PC-3 (cell line): ENCODE measurements around the gene RNF121. TPM values are rescaled to one million over a fixed set of nuclear protein-coding genes. Genes with fewer than 3 reads are reported as not detected.

Source experiments
- ATAC-seq: fragments of 200-7000 bp; cut with Tn5 transposase; 2 replicates; pipeline ENCODE4 v1.9.1; 2020; ENCODE audit warnings: mild to moderate bottlenecking, moderate library complexity
- BruUV-seq: library from RNA; stranded (reverse); fragments of 400-500 nt; replicated peaks from 2 replicates; lab custom pipeline; 2021; lab: Mats Ljungman, UMichigan
- CTCF ChIA-PET: fragments of 300-600 bp; sonication (Branson Sonifier 250); formaldehyde crosslinking; loops from one replicate; lab custom pipeline; 2022; ENCODE audit warnings: antibody characterized with exemption; lab: Charles Lee
- POLR2A ChIA-PET: fragments of 300-600 bp; sonication (Branson Sonifier 250); formaldehyde crosslinking; loops from one replicate; lab custom pipeline; 2022; ENCODE audit warnings: antibody characterized with exemption; ENCODE audit not compliant: unreplicated experiment; lab: Charles Lee
- DNase-seq: peaks from one replicate; pipeline ENCODE4 v3.0.0-alpha.2; 2015
- H2AFZ ChIP-seq: fragments of 300-600 bp; sonication (generic); 2 replicates; pipeline ENCODE4 v1.6.0; 2016; ENCODE audit warnings: antibody characterized with exemption, low read length
- H3F3A ChIP-seq: fragments of 300-600 bp; sonication (generic); one replicate; pipeline ENCODE4 v1.6.0; 2017; ENCODE audit warnings: antibody characterized with exemption, low read length, control low read depth, mild to moderate bottlenecking; ENCODE audit not compliant: unreplicated experiment
- H3K27ac ChIP-seq: fragments of 300-600 bp; sonication (generic); 2 replicates; pipeline ENCODE4 v1.5.1; 2016; ENCODE audit warnings: mild to moderate bottlenecking, low read length
- H3K27me3 ChIP-seq: fragments of 300-600 bp; sonication (generic); 2 replicates; pipeline ENCODE4 v1.6.1; 2016; ENCODE audit warnings: low read length, mixed read lengths
- H3K36me3 ChIP-seq: fragments of 300-600 bp; sonication (generic); 2 replicates; pipeline ENCODE4 v1.6.1; 2016; ENCODE audit warnings: low read depth, mixed run types, low read length, mixed read lengths
- H3K4me1 ChIP-seq: fragments of 300-600 bp; sonication (generic); 2 replicates; pipeline ENCODE4 v1.5.1; 2016; ENCODE audit warnings: low read length; ENCODE audit not compliant: insufficient read depth
- H3K4me2 ChIP-seq: fragments of 300-600 bp; sonication (generic); 2 replicates; pipeline ENCODE4 v1.6.0; 2016; ENCODE audit warnings: low read length
- H3K4me3 ChIP-seq: fragments of 300-600 bp; sonication (generic); 2 replicates; pipeline ENCODE4 v1.5.1; 2016; ENCODE audit warnings: mild to moderate bottlenecking, low read length, mixed read lengths
- H3K79me2 ChIP-seq: fragments of 300-600 bp; sonication (generic); 2 replicates; pipeline ENCODE4 v1.6.1; 2017; ENCODE audit warnings: low read length, mixed read lengths
- H3K9ac ChIP-seq: fragments of 300-600 bp; sonication (generic); 2 replicates; pipeline ENCODE4 v1.6.0; 2016; ENCODE audit warnings: mild to moderate bottlenecking, low read length
- H3K9me2 ChIP-seq: fragments of 300-600 bp; sonication (generic); replicated peaks from 2 replicates; pipeline ENCODE4 v1.6.1; 2016; ENCODE audit warnings: mixed run types, low read length, mixed read lengths
- H3K9me3 ChIP-seq: fragments of 300-600 bp; sonication (generic); 2 replicates; pipeline ENCODE4 v1.6.1; 2016; ENCODE audit warnings: low read length, mixed read lengths
- H4K20me1 ChIP-seq: fragments of 300-600 bp; sonication (generic); 2 replicates; pipeline ENCODE4 v1.6.1; 2016; ENCODE audit warnings: low read length, mixed read lengths
- CTCF ChIP-seq: fragments of 300-600 bp; sonication (generic); conservative IDR thresholded peaks from 2 replicates; pipeline ENCODE4 v1.5.1; 2017; ENCODE audit warnings: antibody characterized with exemption, low read depth, mild to moderate bottlenecking, low read length
- EZH2 ChIP-seq: fragments of 300-600 bp; sonication (generic); IDR thresholded peaks from one replicate; pipeline ENCODE4 v1.6.1; 2017; ENCODE audit warnings: antibody characterized with exemption, mild to moderate bottlenecking, low read length; ENCODE audit not compliant: unreplicated experiment
- EZH2phosphoT487 ChIP-seq: fragments of 300-600 bp; sonication (generic); IDR thresholded peaks from 2 replicates; pipeline ENCODE4 v1.6.1; 2018; ENCODE audit warnings: mild to moderate bottlenecking, antibody characterized with exemption, low read length, borderline replicate concordance
- intact Hi-C: fragments of 100-400 bp; cut with micrococcal nuclease; formaldehyde crosslinking; loops from 2 replicates; pipeline ENCODE4 v1.9.0; 2023
- total RNA-seq: library from RNA; depleted of rRNA; stranded (reverse); fragments of >200 nt; gene quantifications from 2 replicates; pipeline ENCODE4 v1.2.3, GENCODE V29; 2014

The RNF121 gene
- total RNA-seq, 1 experiment from 2014 or later: 40.2 TPM

- BruUV-seq: TSS peak; percentile 24
- Histone ChIP-seq H3K4me2 (peak overlapping the region; percentile 80), H4K20me1 (peaks cover 11% of the 10 kb centered on the region), H3F3A (no peaks in the 10 kb centered on the region), H2AFZ (peak overlapping the region; percentile 94), H3K79me2 (peaks cover 74% of the 10 kb centered on the region), H3K4me1 (peaks cover 26% of the 10 kb centered on the region), H3K9me3 (no peaks in the 10 kb centered on the region), H3K36me3 (no peaks in the 10 kb centered on the region), H3K27me3 (no peaks in the 10 kb centered on the region), H3K27ac (no peak overlapping the region), H3K4me3 (peak overlapping the region; percentile 76), H3K9ac (peak overlapping the region; percentile 87), H3K9me2 (no peaks in the 10 kb centered on the region)
- ChIA-PET POLR2A (interaction anchor here (0.5 to 0.6 kb wide), 3 partner anchors 10 to 84 kb away, joined by 3 read pairs; no protein-coding TSS in a partner anchor), CTCF (interaction anchor here (1.0 kb wide), 1 partner anchor 501 kb away, joined by 5 read pairs; no protein-coding TSS in a partner anchor)
- ATAC-seq: no peak
- no peak for DNase-seq
- intact Hi-C loops: no loop called here
- TF ChIP-seq EZH2phosphoT487: no peak
- TF ChIP-seq EZH2: no peak
- TF ChIP-seq CTCF: no peak
These were observed 645 bp downstream of the RNF121 start for GRCh38 chr11:71929491-71929890.

- Histone ChIP-seq H3K9me2 (no peaks in the 10 kb centered on the region), H3K36me3 (no peaks in the 10 kb centered on the region), H3K27ac (no peak overlapping the region), H3K4me2 (peak overlapping the region; percentile 80), H3F3A (no peaks in the 10 kb centered on the region), H4K20me1 (peaks cover 15% of the 10 kb centered on the region), H3K27me3 (no peaks in the 10 kb centered on the region), H2AFZ (no peak overlapping the region), H3K9me3 (no peaks in the 10 kb centered on the region), H3K9ac (no peak overlapping the region), H3K4me3 (peak overlapping the region; percentile 76), H3K4me1 (peaks cover 26% of the 10 kb centered on the region), H3K79me2 (peaks cover 87% of the 10 kb centered on the region)
- intact Hi-C loops: no loop called here
- CTCF ChIA-PET: no interaction called here
- DNase-seq (no peak), ATAC-seq (no peak)
- TF ChIP-seq EZH2 (no peak), EZH2phosphoT487 (no peak), CTCF (no peak)
- POLR2A ChIA-PET: interaction anchor here (0.6 kb wide), 1 partner anchor 157 kb away, joined by 3 read pairs; no protein-coding TSS in a partner anchor
- BruUV-seq: no TSS peak
These were observed 1.9 kb downstream of the RNF121 start for GRCh38 chr11:71930556-71931244.

- BruUV-seq: no TSS peak
- no peaks in the 10 kb centered on the region for H3K9me3 ChIP-seq
- H3K9me2 ChIP-seq: no peaks in the 10 kb centered on the region
- H3F3A ChIP-seq: no peaks in the 10 kb centered on the region
- ChIA-PET CTCF (no interaction called here), POLR2A (no interaction called here)
- no peak overlapping the region for H2AFZ ChIP-seq
- peaks cover 92% of the 10 kb centered on the region for H3K79me2 ChIP-seq
- H3K4me2 ChIP-seq: peak overlapping the region; percentile 33
- no peak for DNase-seq
- H4K20me1 ChIP-seq: peaks cover 15% of the 10 kb centered on the region
- H3K27me3 ChIP-seq: no peaks in the 10 kb centered on the region
- no peak overlapping the region for H3K27ac ChIP-seq
- H3K4me1 ChIP-seq: peaks cover 26% of the 10 kb centered on the region
- no peaks in the 10 kb centered on the region for H3K36me3 ChIP-seq
- no peak for ATAC-seq
- intact Hi-C loops: no loop called here
- TF ChIP-seq CTCF: no peak
- no peak for TF ChIP-seq EZH2
- no peak for TF ChIP-seq EZH2phosphoT487
- no peak overlapping the region for H3K4me3 ChIP-seq
- no peak overlapping the region for H3K9ac ChIP-seq
These were observed 2.4 kb downstream of the RNF121 start for GRCh38 chr11:71931245-71931602.
